ENCODE data around the gene AKAP5. TPM values are rescaled to one million over a fixed set of nuclear protein-coding genes. Genes with fewer than 3 reads are reported as not detected.

The AKAP5 gene
- total and polyA plus RNA-seq, 4 experiments from 2014 or later: 0.11 to 0.20 (median 0.14) TPM; not detected in 1

DNA sequence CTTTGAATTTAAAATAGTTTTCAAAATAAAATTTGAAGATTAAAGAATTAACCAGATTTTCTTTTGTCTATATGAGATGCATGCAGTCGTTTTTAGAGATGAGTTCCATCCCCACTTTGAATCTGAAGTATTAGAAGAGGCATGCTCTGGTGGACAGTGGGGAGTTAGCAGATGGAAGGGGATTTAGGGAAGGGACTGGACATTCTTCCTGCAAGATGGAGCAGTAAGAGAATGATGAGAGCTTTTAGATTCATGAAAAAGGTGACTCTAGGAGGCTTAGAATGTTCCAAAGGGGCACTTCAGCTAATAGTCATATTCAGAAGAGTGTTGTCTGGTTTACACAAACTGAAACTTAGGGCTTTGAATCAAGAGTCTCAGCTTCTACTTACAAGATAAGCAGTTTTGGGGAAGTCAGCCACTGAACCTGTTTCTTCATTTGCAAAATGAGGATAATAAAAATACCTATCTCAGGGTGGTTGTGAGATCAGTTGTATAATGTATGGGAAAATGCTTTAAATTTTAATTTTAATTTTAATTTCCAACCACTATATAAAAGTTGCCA lies 43.0 kb downstream of the AKAP5 start:
- Histone ChIP-seq H3K4me3 (ENCODE audit: low read length in 2 of 2) (peak overlapping the region in 1 of 2 donors; percentile 13), H3K27me3 (ENCODE audit: insufficient read depth, low read length) (no peaks in the 10 kb centered on the region), H3K27ac (ENCODE audit: low read depth, low read length) (peak overlapping the region; percentile 100), H3K4me1 (ENCODE audit: insufficient read depth, low read length) (peaks cover 69% of the 10 kb centered on the region), H3K9me3 (ENCODE audit: control insufficient read depth in 1 of 2, low read length in 2 of 2) (no peaks in the 10 kb centered on the region), H3K36me3 (ENCODE audit: insufficient read depth, low read length) (peaks cover 6% of the 10 kb centered on the region)
- Mint-ChIP-seq H3K4me1 (peaks cover 53 to 84% (median 65%) of the 10 kb centered on the region in 4 donors), H3K4me3 (peak overlapping the region; percentile 86 to 100 (median 92)), H3K9me3 (peaks cover 0 to 3% (median 0%) of the 10 kb centered on the region in 8 donors), H3K27ac (peak overlapping the region; percentile 81 to 100 (median 94)), H3K36me3 (peaks cover 0 to 27% of the 10 kb centered on the region in 2 donors), H3K27me3 (peaks cover 0 to 2% of the 10 kb centered on the region in 2 donors)
- DNase-seq: no peak
- ChIA-PET CTCF (ENCODE audit: partially characterized antibody) (interaction anchor here (1.0 to 6.0 kb wide), 6 partner anchors 11 to 120 kb away, joined by 3 to 109 read pairs (median 18); no protein-coding TSS in a partner anchor), POLR2A (ENCODE audit: partially characterized antibody) (interaction anchor here (0.6 to 12.6 kb wide), 3 partner anchors 20 to 78 kb away, joined by 3 to 318 read pairs (median 3); no protein-coding TSS in a partner anchor)
- intact Hi-C loops (cut with micrococcal nuclease): no loop called here

DNA sequence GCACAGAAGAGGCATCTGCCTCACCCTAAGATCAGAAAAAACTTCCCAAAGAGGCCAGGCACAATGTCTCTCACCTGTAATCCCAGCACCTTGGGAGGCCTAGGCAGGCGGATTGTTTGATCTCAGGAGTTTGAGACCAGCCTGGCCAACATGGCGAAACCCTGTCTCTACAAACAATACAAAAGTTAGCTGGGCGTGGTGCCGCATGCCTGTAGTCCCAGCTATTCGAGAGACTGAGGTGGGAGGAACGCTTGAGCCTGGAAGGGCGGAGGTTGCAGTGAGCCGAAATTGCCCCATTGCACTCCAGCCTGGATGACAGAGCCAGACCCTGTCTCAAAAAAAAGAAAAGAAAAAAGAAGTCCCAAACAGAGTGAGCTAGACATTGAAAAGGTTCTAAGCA lies 43.7 kb downstream of the AKAP5 start:
- POLR2A ChIA-PET (ENCODE audit: partially characterized antibody): interaction anchor here (1.0 to 12.6 kb wide), 6 partner anchors 7 to 867 kb away, joined by 3 to 318 read pairs (median 6); partner anchors contain the start of gene WDR89
- H3K27me3 ChIP-seq (ENCODE audit: insufficient read depth, low read length): no peaks in the 10 kb centered on the region
- no peaks in the 10 kb centered on the region for H3K27me3 Mint-ChIP-seq
- no peaks in the 10 kb centered on the region for H3K9me3 Mint-ChIP-seq
- no peaks in the 10 kb centered on the region for H3K9me3 ChIP-seq (ENCODE audit: control insufficient read depth in 1 of 2, low read length in 2 of 2)
- H3K36me3 Mint-ChIP-seq: peaks cover 0 to 26% of the 10 kb centered on the region in 2 donors
- CTCF ChIA-PET (ENCODE audit: partially characterized antibody): interaction anchor here (0.8 to 6.0 kb wide), 13 partner anchors 7 to 205 kb away, joined by 3 to 109 read pairs (median 14); no protein-coding TSS in a partner anchor
- H3K4me3 Mint-ChIP-seq: peak overlapping the region; percentile 33 to 93 (median 70)
- no peak for DNase-seq
- H3K27ac Mint-ChIP-seq: peak overlapping the region; percentile 54 to 88 (median 82)
- H3K27ac ChIP-seq (ENCODE audit: low read depth, low read length): peak overlapping the region; percentile 47
- peaks cover 74% of the 10 kb centered on the region for H3K4me1 ChIP-seq (ENCODE audit: insufficient read depth, low read length)
- peak overlapping the region in 1 of 2 donors; percentile 13 for H3K4me3 ChIP-seq (ENCODE audit: low read length in 2 of 2)
- peaks cover 6% of the 10 kb centered on the region for H3K36me3 ChIP-seq (ENCODE audit: insufficient read depth, low read length)
- intact Hi-C loops (cut with micrococcal nuclease): no loop called here
- H3K4me1 Mint-ChIP-seq: peaks cover 57 to 87% (median 71%) of the 10 kb centered on the region in 4 donors

GRCh38 chr14:64510825-64511671 lies 45.7 kb downstream of the AKAP5 start:
- intact Hi-C loops (cut with micrococcal nuclease): loop anchor here (1.0 to 2.0 kb wide), 6 partner anchors 8 to 167 kb away; partner anchors contain the start of gene ZBTB25
- Mint-ChIP-seq H3K27me3 (no peaks in the 10 kb centered on the region), H3K36me3 (peaks cover 0 to 17% of the 10 kb centered on the region in 2 donors), H3K9me3 (no peaks in the 10 kb centered on the region), H3K4me1 (peaks cover 62 to 93% (median 81%) of the 10 kb centered on the region in 4 donors), H3K27ac (peak overlapping the region; percentile 54 to 94 (median 88)), H3K4me3 (peak overlapping the region in 7 of 8 donors; percentile 12 to 93 (median 65))
- Histone ChIP-seq H3K27ac (ENCODE audit: low read depth, low read length) (peak overlapping the region; percentile 59), H3K27me3 (ENCODE audit: insufficient read depth, low read length) (no peaks in the 10 kb centered on the region), H3K36me3 (ENCODE audit: insufficient read depth, low read length) (peaks cover 6% of the 10 kb centered on the region), H3K9me3 (ENCODE audit: control insufficient read depth in 1 of 2, low read length in 2 of 2) (no peaks in the 10 kb centered on the region), H3K4me1 (ENCODE audit: insufficient read depth, low read length) (peaks cover 92% of the 10 kb centered on the region), H3K4me3 (ENCODE audit: low read length in 2 of 2) (no peak overlapping the region)
- POLR2A ChIA-PET (ENCODE audit: partially characterized antibody): interaction anchor here (0.8 to 12.6 kb wide), 9 partner anchors 9 to 173 kb away, joined by 3 to 318 read pairs (median 3); partner anchors contain the start of gene MTHFD1
- CTCF ChIA-PET (ENCODE audit: partially characterized antibody): interaction anchor here (0.6 to 6.0 kb wide), 20 partner anchors 9 to 381 kb away, joined by 3 to 109 read pairs (median 10); partner anchors contain the start of genes HSPA2 and MTHFD1
- DNase-seq: peak; percentile 65 to 72 (median 69)

GRCh38 chr14:64513271-64513670 lies 48.0 kb downstream of the AKAP5 start:
- H3K4me1 ChIP-seq (ENCODE audit: insufficient read depth, low read length): peaks cover 90% of the 10 kb centered on the region
- POLR2A ChIA-PET (ENCODE audit: partially characterized antibody): interaction anchor here (0.6 to 4.0 kb wide), 2 partner anchors 9 to 12 kb away, joined by 3 to 44 read pairs; partner anchors contain the start of gene ZBTB1
- H3K4me1 Mint-ChIP-seq: peaks cover 67 to 93% (median 80%) of the 10 kb centered on the region in 4 donors

DNA sequence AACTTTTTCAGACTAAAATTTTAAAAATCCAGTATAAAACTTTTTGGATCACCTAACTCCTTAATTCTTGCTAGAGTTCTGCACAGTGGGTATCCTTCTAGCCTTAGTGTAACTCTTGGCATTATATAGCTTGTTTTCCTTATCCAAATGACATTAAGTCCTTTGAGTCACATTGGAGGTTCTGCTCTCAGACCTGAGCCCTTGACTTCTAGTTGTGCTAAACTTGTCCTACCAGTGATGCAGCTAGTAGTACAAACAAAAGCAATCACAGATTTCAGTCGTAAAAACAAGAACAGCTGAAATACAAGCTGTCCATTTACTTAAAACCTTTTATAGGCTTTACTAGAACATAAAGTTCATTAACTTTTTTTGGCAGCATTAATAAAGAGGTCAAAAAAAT lies 49.8 kb downstream of the AKAP5 start:
- H3K27ac ChIP-seq (ENCODE audit: low read depth, low read length): no peak overlapping the region
- H3K4me1 Mint-ChIP-seq: peaks cover 57 to 85% (median 69%) of the 10 kb centered on the region in 4 donors
- peaks cover 0 to 16% of the 10 kb centered on the region in 2 donors for H3K36me3 Mint-ChIP-seq
- H3K4me3 Mint-ChIP-seq: peak overlapping the region in 1 of 8 donors; percentile 8
- DNase-seq: no peak
- no peaks in the 10 kb centered on the region for H3K9me3 Mint-ChIP-seq
- ChIA-PET CTCF (ENCODE audit: partially characterized antibody) (interaction anchor here (1.0 to 3.3 kb wide), 7 partner anchors 12 to 85 kb away, joined by 3 to 16 read pairs (median 6); partner anchors contain the start of gene ZBTB25), POLR2A (ENCODE audit: partially characterized antibody) (interaction anchor here (0.6 to 1.9 kb wide), 5 partner anchors 10 to 26 kb away, joined by 3 to 13 read pairs (median 3); partner anchors contain the start of genes HSPA2 and ZBTB1)
- no peaks in the 10 kb centered on the region for H3K9me3 ChIP-seq (ENCODE audit: control insufficient read depth in 1 of 2, low read length in 2 of 2)
- no peaks in the 10 kb centered on the region for H3K27me3 Mint-ChIP-seq
- peaks cover 77% of the 10 kb centered on the region for H3K4me1 ChIP-seq (ENCODE audit: insufficient read depth, low read length)
- peaks cover 6% of the 10 kb centered on the region for H3K36me3 ChIP-seq (ENCODE audit: insufficient read depth, low read length)
- intact Hi-C loops (cut with micrococcal nuclease): no loop called here
- H3K4me3 ChIP-seq (ENCODE audit: low read length in 2 of 2): peak overlapping the region in 1 of 2 donors; percentile 14
- no peak overlapping the region for H3K27ac Mint-ChIP-seq
- H3K27me3 ChIP-seq (ENCODE audit: insufficient read depth, low read length): no peaks in the 10 kb centered on the region

More at GRCh38 chr14:64513271-64513670, 48.0 kb downstream of the AKAP5 start:
- peak overlapping the region in 1 of 7 donors; percentile 49 for H3K27ac Mint-ChIP-seq
- Histone ChIP-seq H3K27ac (ENCODE audit: low read depth, low read length) (no peak overlapping the region), H3K36me3 (ENCODE audit: insufficient read depth, low read length) (peaks cover 6% of the 10 kb centered on the region), H3K4me3 (ENCODE audit: low read length in 2 of 2) (no peak overlapping the region), H3K9me3 (ENCODE audit: control insufficient read depth in 1 of 2, low read length in 2 of 2) (no peaks in the 10 kb centered on the region), H3K27me3 (ENCODE audit: insufficient read depth, low read length) (no peaks in the 10 kb centered on the region)
- intact Hi-C loops (cut with micrococcal nuclease): no loop called here
- CTCF ChIA-PET (ENCODE audit: partially characterized antibody): interaction anchor here (0.6 to 5.6 kb wide), 5 partner anchors 17 to 169 kb away, joined by 3 to 109 read pairs (median 3); partner anchors contain the start of gene HSPA2
- no peak for DNase-seq
- H3K36me3 Mint-ChIP-seq: peaks cover 0 to 14% of the 10 kb centered on the region in 2 donors
- H3K4me3 Mint-ChIP-seq: no peak overlapping the region
- no peaks in the 10 kb centered on the region for H3K27me3 Mint-ChIP-seq
- no peaks in the 10 kb centered on the region for H3K9me3 Mint-ChIP-seq

GRCh38 chr14:64516969-64517368 lies 51.7 kb downstream of the AKAP5 start:
- ChIA-PET POLR2A (ENCODE audit: partially characterized antibody) (interaction anchor here (1.9 kb wide), 1 partner anchor 16 kb away, joined by 5 read pairs; no protein-coding TSS in a partner anchor), CTCF (ENCODE audit: partially characterized antibody) (interaction anchor here (0.6 to 3.3 kb wide), 2 partner anchors 87 to 173 kb away, joined by 4 to 16 read pairs; no protein-coding TSS in a partner anchor)
- no peaks in the 10 kb centered on the region for H3K27me3 ChIP-seq (ENCODE audit: insufficient read depth, low read length)
- H3K9me3 Mint-ChIP-seq: no peaks in the 10 kb centered on the region
- H3K4me1 ChIP-seq (ENCODE audit: insufficient read depth, low read length): peaks cover 72% of the 10 kb centered on the region
- H3K9me3 ChIP-seq (ENCODE audit: control insufficient read depth in 1 of 2, low read length in 2 of 2): no peaks in the 10 kb centered on the region
- no peak for DNase-seq
- peak overlapping the region in 3 of 7 donors; percentile 3 to 63 (median 51) for H3K27ac Mint-ChIP-seq
- H3K27me3 Mint-ChIP-seq: no peaks in the 10 kb centered on the region
- H3K4me3 ChIP-seq (ENCODE audit: low read length in 2 of 2): no peak overlapping the region
- H3K27ac ChIP-seq (ENCODE audit: low read depth, low read length): no peak overlapping the region
- H3K4me1 Mint-ChIP-seq: peaks cover 45 to 66% (median 54%) of the 10 kb centered on the region in 4 donors
- peaks cover 0 to 8% of the 10 kb centered on the region in 2 donors for H3K36me3 Mint-ChIP-seq
- peak overlapping the region in 6 of 8 donors; percentile 6 to 78 (median 32) for H3K4me3 Mint-ChIP-seq
- intact Hi-C loops (cut with micrococcal nuclease): no loop called here
- peaks cover 6% of the 10 kb centered on the region for H3K36me3 ChIP-seq (ENCODE audit: insufficient read depth, low read length)

All from CD4-positive, alpha-beta memory T cell (primary cell).